Adrenal gland (tissue), 12 donors: ENCODE results near the gene KLRC3. TPM values are rescaled to one million over a fixed set of nuclear protein-coding genes. Genes with fewer than 3 reads are reported as not detected.
"Not testable (repeated sequence)": the region's sequence is repeated elsewhere in the genome, so short reads cannot be mapped to it uniquely, and the experiment has no call there.

Experiments
- DNase-seq, 7 donors: peaks; one replicate each; pipeline ENCODE4 v3.0.0-alpha.2; 2019 to 2020
- H3K27ac ChIP-seq, 5 donors: fragments of 200-600 bp; sonication (generic) in 4 of 5; 1 replicate in 3 of 5; 2 replicates in 2 of 5; pipeline versions ENCODE4 v1.5.1 to v1.8.0; 2016 to 2020; ENCODE audit warnings: mild to moderate bottlenecking in 1 of 5
- H3K27me3 ChIP-seq: fragments of 200-600 bp; 2 replicates; pipeline ENCODE4 v1.8.0; 2021
- H3K36me3 ChIP-seq, 2 donors: fragments of 200-600 bp; replicated peaks in 1 of 2; 1 replicate in 1 of 2; 2 replicates in 1 of 2; pipeline versions ENCODE4 v1.5.1 to v1.8.0; 2018 to 2022
- H3K4me1 ChIP-seq, 2 donors: fragments of 200-600 bp; replicated peaks in 1 of 2; 1 replicate in 1 of 2; 2 replicates in 1 of 2; pipeline versions ENCODE4 v1.5.1 to v1.8.0; 2018 to 2021
- H3K4me3 ChIP-seq, 4 donors: fragments of 200-600 bp; sonication (generic) in 3 of 4; one replicate each; pipeline ENCODE4 v1.5.1; 2016 to 2018
- H3K9me3 ChIP-seq, 3 donors: fragments of 200-600 bp; sonication (generic) in 1 of 3; replicated peaks in 1 of 3; 1 replicate in 2 of 3; 2 replicates in 1 of 3; pipeline versions ENCODE4 v1.5.1 to v1.8.0; 2016 to 2021
- CTCF ChIP-seq, 6 experiments: fragments of 450-650 bp in 4 of 6; fragments of 200-600 bp in 2 of 6; sonication (generic) in 1 of 6; IDR thresholded peaks; 1 replicate in 5 of 6; 2 replicates in 1 of 6; pipeline versions ENCODE4 v1.5.1 to v1.8.0; 2016 to 2021; ENCODE audit warnings: antibody characterized with exemption in 6 of 6, mild to moderate bottlenecking in 2 of 6, moderate library complexity in 1 of 6
- POLR2A ChIP-seq, 2 donors: fragments of 450-650 bp; IDR thresholded peaks; one replicate each; pipeline ENCODE4 v1.6.1; 2017; ENCODE audit warnings: antibody characterized with exemption in 2 of 2, mild to moderate bottlenecking in 2 of 2, moderate library complexity in 1 of 2
- WGBS, 4 donors: extraction: QIAGEN DNeasy Blood & Tissue Kit in 2 of 4; methylation state at CpG; one replicate each; pipeline versions ENCODE4 v1.1.5 to v1.1.7; 2013 to 2017; 5-methylcytosine and 5-hydroxymethylcytosine counted together
- intact Hi-C, 2 donors: fragments of 100-400 bp; cut with DNase I; formaldehyde crosslinking; loops; one replicate each; pipeline versions ENCODE4 v1.14.1 to v1.15.0; 2022 to 2023
- polyA plus RNA-seq, 3 donors: library from polyadenylated mRNA; stranded (reverse); fragments of 200-250 nt in 2 of 3; fragments of 350-450 nt in 1 of 3; fragmentation: Illumina TruSeq in 1 of 3; extraction: RNeasy Lipid Tissue Mini Kit (QIAGEN cat#74804) in 1 of 3; gene quantifications; one replicate each; pipeline ENCODE4 v1.2.3, GENCODE V29; 2013 to 2014
- total RNA-seq, 9 donors: library from RNA; depleted of rRNA in 4 of 9; stranded (reverse); fragments of >200 nt in 4 of 9; fragments of 120-200 nt in 1 of 9; fragmentation: NEBNext Ultra II Directional in 1 of 9; extraction: Animal tissue kit (Norgen Biotek cat#: 25700) in 1 of 9; gene quantifications; one replicate each; pipeline versions ENCODE4 v1.1.0 to v1.2.4, GENCODE V29; 2013 to 2023
- donor health status: healthy with polysubstance abuse.
- donor health status: Bipolar disorder and iron deficiency.
- donor health status: DM: yes; HTN: yes; CAD: no.
- donor health status: DM: no; HTN: no; CAD: no.
- donor health status: DM: no; HTN: no; CAD: no.
- donor health status: DM: yes; HTN: yes; CAD: no.

Gene KLRC3
- total and polyA plus RNA-seq, 12 donors: 0.17 to 0.26 TPM; not detected in 10

- intact Hi-C loops: no loop called here
These were observed 51.9 kb downstream of the KLRC3 start for GRCh38 chr12:10368206-10369171.

GRCh38 chr12:10367714-10368113 lies 52.7 kb downstream of the KLRC3 start:
- H3K4me3 ChIP-seq, H3K27ac ChIP-seq, DNase-seq, intact Hi-C loops, H3K27me3 ChIP-seq, H3K36me3 ChIP-seq, H3K9me3 ChIP-seq: not testable (repeated sequence)
- peaks cover 22 to 41% of the 10 kb centered on the region in 2 donors for H3K4me1 ChIP-seq
- 69 to 73% (median 71%) methylated on average over 4 of the region's 4 CpGs for WGBS, 4 donors

More at GRCh38 chr12:10368206-10369171, 51.9 kb downstream of the KLRC3 start:
- peak overlapping the region in 2 of 5 donors; percentile 34 to 55 for H3K27ac ChIP-seq
- H3K4me1 ChIP-seq: peaks cover 16 to 33% of the 10 kb centered on the region in 2 donors
- TF ChIP-seq CTCF (IDR thresholded peaks at IDR 0.05): no peak
- no peak for TF ChIP-seq POLR2A (IDR thresholded peaks at IDR 0.05)
- H3K36me3 ChIP-seq: no peaks in the 10 kb centered on the region
- DNase-seq: no peak
- H3K4me3 ChIP-seq: no peak overlapping the region
- H3K9me3 ChIP-seq: no peaks in the 10 kb centered on the region
- no peaks in the 10 kb centered on the region for H3K27me3 ChIP-seq
- 48 to 82% (median 72%) methylated on average over 10 of the region's 10 CpGs for WGBS, 4 donors

GRCh38 chr12:10366875-10367274 lies 53.5 kb downstream of the KLRC3 start:
- no peak for DNase-seq
- intact Hi-C loops: no loop called here
- TF ChIP-seq CTCF (IDR thresholded peaks at IDR 0.05): peak in 1 of 6 experiments; percentile 11
- no peak for TF ChIP-seq POLR2A (IDR thresholded peaks at IDR 0.05)
- H3K4me3 ChIP-seq: no peak overlapping the region
- no peaks in the 10 kb centered on the region for H3K9me3 ChIP-seq
- H3K27me3 ChIP-seq: no peaks in the 10 kb centered on the region
- H3K36me3 ChIP-seq: no peaks in the 10 kb centered on the region
- H3K4me1 ChIP-seq: peaks cover 22 to 44% of the 10 kb centered on the region in 2 donors
- H3K27ac ChIP-seq: peak overlapping the region in 3 of 5 donors; percentile 93 to 99 (median 97)

GRCh38 chr12:10365696-10366405 lies 54.5 kb downstream of the KLRC3 start:
- WGBS, 4 donors: 19 to 35% (median 27%) methylated on average over 6 of the region's 6 CpGs
- H3K27ac ChIP-seq: peak overlapping the region in 4 of 5 donors; percentile 77 to 99 (median 95)

More at GRCh38 chr12:10365696-10366405, 54.5 kb downstream of the KLRC3 start:
- DNase-seq: peak in 1 of 7 donors; percentile 13
- intact Hi-C loops: no loop called here
- no peaks in the 10 kb centered on the region for H3K9me3 ChIP-seq
- H3K27me3 ChIP-seq: no peaks in the 10 kb centered on the region
- H3K36me3 ChIP-seq: no peaks in the 10 kb centered on the region
- H3K4me3 ChIP-seq: peak overlapping the region in 1 of 4 donors; percentile 90
- H3K4me1 ChIP-seq: peaks cover 22 to 44% of the 10 kb centered on the region in 2 donors
- TF ChIP-seq POLR2A (IDR thresholded peaks at IDR 0.05) (no peak), CTCF (IDR thresholded peaks at IDR 0.05) (peak in 2 of 6 experiments; percentile 15 to 21)
